Esophagus squamous epithelium (tissue), 5 donors: ENCODE measurements around the gene TLN1. TPM values are rescaled to one million over a fixed set of nuclear protein-coding genes. Genes with fewer than 3 reads are reported as not detected.
A peak's percentile ranks its signal among the peaks of the same experiment; 100 is the strongest.

Experiments used
- DNase-seq: peaks from one replicate; lab custom pipeline; 2025; lab: John Stamatoyannopoulos, UW
- H3K27ac ChIP-seq, 4 donors: fragments of 200-600 bp; sonication (generic); one replicate each; pipeline ENCODE4 v1.5.1; 2016 to 2019; ENCODE audit warnings: mild to moderate bottlenecking in 1 of 4
- H3K27me3 ChIP-seq, 4 donors: fragments of 200-600 bp; sonication (generic); 1 replicate in 3 of 4; 2 replicates in 1 of 4; pipeline versions ENCODE4 v1.5.1 to v1.6.0; 2017 to 2021; ENCODE audit warnings: antibody characterized with exemption in 1 of 4
- H3K36me3 ChIP-seq, 3 donors: fragments of 200-600 bp; sonication (generic); one replicate each; pipeline ENCODE4 v1.5.1; 2016 to 2019
- H3K4me1 ChIP-seq, 3 donors: fragments of 200-600 bp; sonication (generic); one replicate each; pipeline ENCODE4 v1.5.1; 2017 to 2019
- H3K4me3 ChIP-seq, 4 donors: fragments of 200-600 bp; sonication (generic); 1 replicate in 3 of 4; 2 replicates in 1 of 4; pipeline ENCODE4 v1.5.1; 2016 to 2019; ENCODE audit warnings: mild to moderate bottlenecking in 2 of 4, moderate library complexity in 1 of 4
- H3K9me3 ChIP-seq, 3 donors: fragments of 200-600 bp; sonication (generic); one replicate each; pipeline ENCODE4 v1.5.1; 2016 to 2019
- POLR2A ChIP-seq, 4 donors: fragments of 450-650 bp; IDR thresholded peaks; one replicate each; pipeline ENCODE4 v1.6.1; 2017; ENCODE audit warnings: antibody characterized with exemption in 4 of 4, mild to moderate bottlenecking in 4 of 4, moderate library complexity in 3 of 4
- WGBS, 2 donors: methylation state at CpG; one replicate each; pipeline ENCODE4 v1.1.5; 2018; 5-methylcytosine and 5-hydroxymethylcytosine counted together
- intact Hi-C: fragments of 100-400 bp; cut with DNase I; formaldehyde crosslinking; loops from one replicate; pipeline ENCODE4 v1.15.0; 2022
- total RNA-seq, 4 donors: library from RNA; depleted of rRNA; stranded (reverse); fragments of >200 nt; gene quantifications; one replicate each; pipeline ENCODE4 v1.1.0, GENCODE V29; 2016
- TF ChIP-seq, protein P1 (sequence below), 6 experiments: fragments of 450-650 bp in 4 of 6; fragments of 200-600 bp in 2 of 6; sonication (generic) in 2 of 6; IDR thresholded peaks; one replicate each; pipeline ENCODE4 v1.5.1; 2016 to 2019; ENCODE audit warnings: antibody characterized with exemption in 6 of 6, mild to moderate bottlenecking in 4 of 6, moderate library complexity in 4 of 6
- donor health status: DM: yes; HTN: yes; CAD: no.

TLN1 gene
- total RNA-seq, 4 donors from 2014 or later = 94.7 to 233 (median 112) TPM

GRCh38 chr9:35679766-35680330 is 52.1 kb downstream of the TLN1 start:
- H3K4me3 ChIP-seq = no peak overlapping the region
- H3K27ac ChIP-seq = peak overlapping the region in 2 of 4 donors; percentile 36 to 50
- H3K9me3 ChIP-seq = no peaks in the 10 kb centered on the region
- DNase-seq = no peak
- intact Hi-C loops = loop anchor here (10.0 kb wide), 1 partner anchor 75 kb away; the partner anchor contains the start of gene TESK1
- 79 to 84% methylated on average over 8 of the region's 8 CpGs for WGBS, 2 donors
- H3K27me3 ChIP-seq = peaks cover 0 to 20% (median 3%) of the 10 kb centered on the region in 4 donors
- peak in 1 of 4 donors; percentile 1 for TF ChIP-seq POLR2A (IDR thresholded peaks at IDR 0.05)
- TF ChIP-seq, protein P1, sequence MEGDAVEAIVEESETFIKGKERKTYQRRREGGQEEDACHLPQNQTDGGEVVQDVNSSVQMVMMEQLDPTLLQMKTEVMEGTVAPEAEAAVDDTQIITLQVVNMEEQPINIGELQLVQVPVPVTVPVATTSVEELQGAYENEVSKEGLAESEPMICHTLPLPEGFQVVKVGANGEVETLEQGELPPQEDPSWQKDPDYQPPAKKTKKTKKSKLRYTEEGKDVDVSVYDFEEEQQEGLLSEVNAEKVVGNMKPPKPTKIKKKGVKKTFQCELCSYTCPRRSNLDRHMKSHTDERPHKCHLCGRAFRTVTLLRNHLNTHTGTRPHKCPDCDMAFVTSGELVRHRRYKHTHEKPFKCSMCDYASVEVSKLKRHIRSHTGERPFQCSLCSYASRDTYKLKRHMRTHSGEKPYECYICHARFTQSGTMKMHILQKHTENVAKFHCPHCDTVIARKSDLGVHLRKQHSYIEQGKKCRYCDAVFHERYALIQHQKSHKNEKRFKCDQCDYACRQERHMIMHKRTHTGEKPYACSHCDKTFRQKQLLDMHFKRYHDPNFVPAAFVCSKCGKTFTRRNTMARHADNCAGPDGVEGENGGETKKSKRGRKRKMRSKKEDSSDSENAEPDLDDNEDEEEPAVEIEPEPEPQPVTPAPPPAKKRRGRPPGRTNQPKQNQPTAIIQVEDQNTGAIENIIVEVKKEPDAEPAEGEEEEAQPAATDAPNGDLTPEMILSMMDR (IDR thresholded peaks at IDR 0.05) = no peak
- peaks cover 0 to 25% (median 0%) of the 10 kb centered on the region in 3 donors for H3K36me3 ChIP-seq
- H3K4me1 ChIP-seq = peaks cover 11 to 34% (median 12%) of the 10 kb centered on the region in 3 donors

DNA sequence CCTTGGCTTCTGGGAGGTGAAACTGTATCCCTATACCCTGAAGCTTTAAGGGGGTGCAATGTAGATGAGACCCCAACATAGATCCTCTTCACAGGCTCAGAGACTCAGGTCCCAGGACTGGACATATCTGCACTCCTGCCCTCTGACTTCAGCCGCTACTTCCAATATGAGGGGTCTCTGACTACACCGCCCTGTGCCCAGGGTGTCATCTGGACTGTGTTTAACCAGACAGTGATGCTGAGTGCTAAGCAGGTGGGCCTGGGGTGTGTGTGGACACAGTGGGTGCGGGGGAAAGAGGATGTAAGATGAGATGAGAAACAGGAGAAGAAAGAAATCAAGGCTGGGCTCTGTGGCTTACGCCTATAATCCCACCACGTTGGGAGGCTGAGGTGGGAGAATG is 52.9 kb downstream of the TLN1 start:
- no peak for TF ChIP-seq POLR2A (IDR thresholded peaks at IDR 0.05)
- TF ChIP-seq, protein P1 (IDR thresholded peaks at IDR 0.05) = no peak
- H3K4me1 ChIP-seq = peaks cover 11 to 35% (median 12%) of the 10 kb centered on the region in 3 donors
- H3K27ac ChIP-seq = no peak overlapping the region
- H3K9me3 ChIP-seq = no peaks in the 10 kb centered on the region
- no peak overlapping the region for H3K4me3 ChIP-seq
- H3K27me3 ChIP-seq = peaks cover 0 to 25% (median 3%) of the 10 kb centered on the region in 4 donors
- 82 to 92% methylated on average over 5 of the region's 5 CpGs for WGBS, 2 donors
- peaks cover 0 to 18% (median 0%) of the 10 kb centered on the region in 3 donors for H3K36me3 ChIP-seq
- intact Hi-C loops = no loop called here
- DNase-seq = no peak

DNA sequence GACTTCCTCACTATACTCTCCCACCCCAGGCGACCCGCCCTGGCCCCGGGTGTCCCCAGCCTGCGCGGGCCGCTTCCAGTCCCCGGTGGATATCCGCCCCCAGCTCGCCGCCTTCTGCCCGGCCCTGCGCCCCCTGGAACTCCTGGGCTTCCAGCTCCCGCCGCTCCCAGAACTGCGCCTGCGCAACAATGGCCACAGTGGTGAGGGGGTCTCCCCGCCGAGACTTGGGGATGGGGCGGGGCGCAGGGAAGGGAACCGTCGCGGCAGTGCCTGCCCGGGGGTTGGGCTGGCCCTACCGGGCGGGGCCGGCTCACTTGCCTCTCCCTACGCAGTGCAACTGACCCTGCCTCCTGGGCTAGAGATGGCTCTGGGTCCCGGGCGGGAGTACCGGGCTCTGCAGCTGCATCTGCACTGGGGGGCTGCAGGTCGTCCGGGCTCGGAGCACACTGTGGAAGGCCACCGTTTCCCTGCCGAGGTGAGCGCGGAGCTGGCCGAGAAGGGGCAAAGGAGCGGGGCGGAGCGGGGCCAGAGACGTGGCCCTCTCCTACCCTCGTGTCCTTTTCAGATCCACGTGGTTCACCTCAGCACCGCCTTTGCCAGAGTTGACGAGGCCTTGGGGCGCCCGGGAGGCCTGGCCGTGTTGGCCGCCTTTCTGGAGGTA is 56.1 kb downstream of the TLN1 start:
- Histone ChIP-seq H3K4me1 (peaks cover 11 to 27% (median 15%) of the 10 kb centered on the region in 3 donors), H3K9me3 (no peaks in the 10 kb centered on the region), H3K4me3 (peak overlapping the region; percentile 35 to 70 (median 48)), H3K36me3 (no peaks in the 10 kb centered on the region), H3K27ac (peak overlapping the region in 1 of 4 donors; percentile 21), H3K27me3 (peaks cover 0 to 25% (median 3%) of the 10 kb centered on the region in 4 donors)
- no peak for DNase-seq
- TF ChIP-seq, protein P1 (IDR thresholded peaks at IDR 0.05) = no peak
- TF ChIP-seq POLR2A (IDR thresholded peaks at IDR 0.05) = no peak
- intact Hi-C loops = no loop called here
- 32 to 61% methylated on average over 6 to 13 of the region's 51 CpGs for WGBS, 2 donors

DNA sequence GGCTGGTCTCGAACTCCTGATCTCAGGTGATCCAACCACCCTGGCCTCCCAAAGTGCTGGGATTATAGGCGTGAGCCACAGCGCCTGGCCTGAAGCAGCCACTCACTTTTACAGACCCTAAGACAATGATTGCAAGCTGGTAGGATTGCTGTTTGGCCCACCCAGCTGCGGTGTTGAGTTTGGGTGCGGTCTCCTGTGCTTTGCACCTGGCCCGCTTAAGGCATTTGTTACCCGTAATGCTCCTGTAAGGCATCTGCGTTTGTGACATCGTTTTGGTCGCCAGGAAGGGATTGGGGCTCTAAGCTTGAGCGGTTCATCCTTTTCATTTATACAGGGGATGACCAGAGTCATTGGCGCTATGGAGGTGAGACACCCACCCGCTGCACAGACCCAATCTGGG is 56.8 kb downstream of the TLN1 start:
- peaks cover 11 to 27% (median 15%) of the 10 kb centered on the region in 3 donors for H3K4me1 ChIP-seq
- peak overlapping the region; percentile 35 to 70 (median 48) for H3K4me3 ChIP-seq
- 61 to 66% methylated on average over 5 to 6 of the region's 13 CpGs for WGBS, 2 donors
- no peaks in the 10 kb centered on the region for H3K36me3 ChIP-seq
- no peak for TF ChIP-seq POLR2A (IDR thresholded peaks at IDR 0.05)
- TF ChIP-seq, protein P1 (IDR thresholded peaks at IDR 0.05) = no peak
- intact Hi-C loops = no loop called here
- no peaks in the 10 kb centered on the region for H3K9me3 ChIP-seq
- no peak overlapping the region for H3K27ac ChIP-seq
- DNase-seq = no peak
- H3K27me3 ChIP-seq = peaks cover 0 to 25% (median 3%) of the 10 kb centered on the region in 4 donors

GRCh38 chr9:35674025-35674361 is 58.0 kb downstream of the TLN1 start:
- peaks cover 11 to 27% (median 15%) of the 10 kb centered on the region in 3 donors for H3K4me1 ChIP-seq
- H3K27ac ChIP-seq = no peak overlapping the region
- TF ChIP-seq POLR2A (IDR thresholded peaks at IDR 0.05) = no peak
- TF ChIP-seq, protein P1 (IDR thresholded peaks at IDR 0.05) = no peak
- WGBS, 2 donors = 22% methylated on average over 1 of the region's 3 CpGs; no CpG with 5 or more reads in 1 of the 2 donors
- H3K36me3 ChIP-seq = no peaks in the 10 kb centered on the region
- intact Hi-C loops = no loop called here
- no peak for DNase-seq
- H3K9me3 ChIP-seq = no peaks in the 10 kb centered on the region
- no peak overlapping the region for H3K4me3 ChIP-seq
- H3K27me3 ChIP-seq = peaks cover 0 to 25% (median 3%) of the 10 kb centered on the region in 4 donors
